T-cell (primary cell): ENCODE measurements around the gene ADARB2. TPM values are rescaled to one million over a fixed set of nuclear protein-coding genes. Genes with fewer than 3 reads are reported as not detected.

Source experiments
- ATAC-seq, 4 experiments: fragments of 200-7000 bp in 3 of 4; fragments of 150-1000 bp in 1 of 4; cut with Tn5 transposase; replicated peaks in 1 of 4; 1 replicate in 3 of 4; 2 replicates in 1 of 4; pipeline ENCODE4 v1.10.0; 2021; ENCODE audit warnings: moderate library complexity in 3 of 4, mild to moderate bottlenecking in 2 of 4, moderate number of reproducible peaks in 1 of 4
- CTCF ChIA-PET, 2 donors: fragments of 300-600 bp; sonication (Branson Sonifier 250); formaldehyde crosslinking; loops; one replicate each; lab custom pipeline; 2022; ENCODE audit warnings: antibody characterized with exemption in 2 of 2; lab: Charles Lee
- POLR2A ChIA-PET, 2 donors: fragments of 300-600 bp; sonication (Branson Sonifier 250); formaldehyde crosslinking; loops; one replicate each; lab custom pipeline; 2022; ENCODE audit warnings: antibody characterized with exemption in 2 of 2; lab: Charles Lee
- DNase-seq, 35 experiments: peaks; one replicate each; pipeline versions ENCODE4 v3.0.0 to v3.0.0-alpha.2; 2013 to 2023
- H3K27ac ChIP-seq: one replicate; pipeline ENCODE4 v1.5.1; 2013; ENCODE audit warnings: low read length
- H3K27me3 ChIP-seq, 2 experiments: replicated peaks in 1 of 2; 1 replicate in 1 of 2; 2 replicates in 1 of 2; pipeline versions ENCODE4 v1.6.1 to v1.7.0; 2013; ENCODE audit warnings: low read length in 1 of 2, mixed read lengths in 1 of 2; ENCODE audit not compliant: control insufficient read depth in 2 of 2, insufficient read depth in 2 of 2; ENCODE audit errors: extremely low read depth in 1 of 2
- H3K36me3 ChIP-seq, 2 donors: 1 replicate in 1 of 2; 2 replicates in 1 of 2; pipeline versions ENCODE4 v1.6.1 to v1.7.0; 2013; ENCODE audit warnings: low read length in 1 of 2; ENCODE audit not compliant: control insufficient read depth in 2 of 2, insufficient read depth in 1 of 2; ENCODE audit errors: extremely low read depth in 1 of 2
- H3K4me1 ChIP-seq, 2 experiments: 1 replicate in 1 of 2; 2 replicates in 1 of 2; pipeline versions ENCODE4 v1.6.1 to v1.7.0; 2013; ENCODE audit warnings: low read length in 2 of 2, mixed read lengths in 1 of 2; ENCODE audit not compliant: insufficient read depth in 2 of 2, control insufficient read depth in 1 of 2; ENCODE audit errors: extremely low read depth in 1 of 2
- H3K4me3 ChIP-seq, 2 donors: 1 replicate in 1 of 2; 2 replicates in 1 of 2; pipeline versions ENCODE4 v1.5.1 to v1.7.0; 2013; ENCODE audit warnings: mild to moderate bottlenecking in 2 of 2, low read length in 1 of 2, moderate library complexity in 1 of 2; ENCODE audit not compliant: control insufficient read depth in 1 of 2; ENCODE audit errors: extremely low read depth in 1 of 2
- H3K9me3 ChIP-seq: 2 replicates; pipeline ENCODE4 v1.7.0; 2013
- H3K27ac Mint-ChIP-seq, 2 donors: one replicate each; pipeline ENCODE4 v1.8.0; 2020 to 2021; ENCODE audit warnings: mild to moderate bottlenecking in 2 of 2, mixed read lengths in 2 of 2
- H3K27me3 Mint-ChIP-seq, 2 donors: one replicate each; pipeline ENCODE4 v1.8.0; 2021 to 2022; ENCODE audit warnings: mixed read lengths in 2 of 2
- H3K36me3 Mint-ChIP-seq: one replicate; pipeline ENCODE4 v1.8.0; 2021; ENCODE audit warnings: mixed read lengths
- H3K4me1 Mint-ChIP-seq, 3 donors: one replicate each; pipeline ENCODE4 v1.8.0; 2020 to 2022; ENCODE audit warnings: mixed read lengths in 3 of 3, mild to moderate bottlenecking in 1 of 3
- H3K4me3 Mint-ChIP-seq, 3 donors: one replicate each; pipeline ENCODE4 v1.8.0; 2020 to 2022; ENCODE audit warnings: mild to moderate bottlenecking in 3 of 3, mixed read lengths in 3 of 3, moderate library complexity in 3 of 3
- H3K9me3 Mint-ChIP-seq, 3 donors: one replicate each; pipeline ENCODE4 v1.8.0; 2020 to 2022; ENCODE audit warnings: mixed read lengths in 3 of 3
- WGBS: methylation state at CpG from one replicate; pipeline ENCODE4 v1.1.5; 2013; ENCODE audit warnings: missing lambda C conversion rate; ENCODE audit not compliant: insufficient coverage; 5-methylcytosine and 5-hydroxymethylcytosine counted together
- total RNA-seq, 35 experiments: library from RNA in 6 of 35; stranded (reverse) in 6 of 35; fragments of 120-200 nt in 1 of 35; gene quantifications; one replicate each; pipeline versions ENCODE4 v1.2.1 to v1.2.4 and lab custom pipeline; 2013 to 2026

Gene ADARB2
- total RNA-seq, 5 donors from 2014 or later (not counting 1 experiment from before 2014, with no cell fraction given): 0.07 to 4.0 (median 0.41) TPM

- no peaks in the 10 kb centered on the region for H3K9me3 Mint-ChIP-seq
- POLR2A ChIA-PET: no interaction called here
- CTCF ChIA-PET: no interaction called here
- no peak overlapping the region for H3K4me3 ChIP-seq
- no peak overlapping the region for H3K4me3 Mint-ChIP-seq
- peaks cover 0 to 20% of the 10 kb centered on the region in 2 experiments for H3K27me3 ChIP-seq
- peaks cover 0 to 23% of the 10 kb centered on the region in 2 donors for H3K27me3 Mint-ChIP-seq
- no peaks in the 10 kb centered on the region for H3K4me1 ChIP-seq
- no peaks in the 10 kb centered on the region for H3K9me3 ChIP-seq
- no peak overlapping the region for H3K27ac ChIP-seq
- peaks cover 0 to 2% (median 0%) of the 10 kb centered on the region in 3 donors for H3K4me1 Mint-ChIP-seq
- H3K36me3 ChIP-seq: no peaks in the 10 kb centered on the region
- H3K36me3 Mint-ChIP-seq: no peaks in the 10 kb centered on the region
- 80% methylated on average over 7 of the region's 9 CpGs for WGBS
- ATAC-seq (no peak), DNase-seq (no peak)
- H3K27ac Mint-ChIP-seq: no peak overlapping the region
These were observed 93.5 kb downstream of the ADARB2 start for GRCh38 chr10:1643908-1644179.

GRCh38 chr10:1643161-1643907 lies 94.0 kb downstream of the ADARB2 start:
- ATAC-seq (no peak), DNase-seq (no peak)
- H3K27me3 ChIP-seq: peaks cover 0 to 18% of the 10 kb centered on the region in 2 experiments
- H3K36me3 Mint-ChIP-seq: no peaks in the 10 kb centered on the region
- H3K4me1 Mint-ChIP-seq: peaks cover 0 to 2% (median 0%) of the 10 kb centered on the region in 3 donors
- no peaks in the 10 kb centered on the region for H3K4me1 ChIP-seq
- no peaks in the 10 kb centered on the region for H3K36me3 ChIP-seq
- WGBS: 44% methylated on average over 5 of the region's 11 CpGs
- ChIA-PET POLR2A (no interaction called here), CTCF (no interaction called here)
- no peaks in the 10 kb centered on the region for H3K9me3 Mint-ChIP-seq
- H3K4me3 ChIP-seq: no peak overlapping the region
- H3K27ac ChIP-seq: no peak overlapping the region
- no peaks in the 10 kb centered on the region for H3K9me3 ChIP-seq
- peaks cover 0 to 23% of the 10 kb centered on the region in 2 donors for H3K27me3 Mint-ChIP-seq
- H3K4me3 Mint-ChIP-seq: no peak overlapping the region
- no peak overlapping the region for H3K27ac Mint-ChIP-seq

- 69% methylated on average over 2 of the region's 8 CpGs for whole genome bisulfite sequencing
- H3K4me1 ChIP-seq: no peaks in the 10 kb centered on the region
- ChIA-PET CTCF (no interaction called here), POLR2A (no interaction called here)
- no peak overlapping the region for H3K4me3 ChIP-seq
- no peak for DNase-seq
- H3K27me3 ChIP-seq: peaks cover 0 to 18% of the 10 kb centered on the region in 2 experiments
- H3K4me3 Mint-ChIP-seq: no peak overlapping the region
- H3K9me3 ChIP-seq: no peaks in the 10 kb centered on the region
- H3K27me3 Mint-ChIP-seq: peaks cover 0 to 23% of the 10 kb centered on the region in 2 donors
- no peak overlapping the region for H3K27ac Mint-ChIP-seq
- peaks cover 0 to 2% (median 0%) of the 10 kb centered on the region in 3 donors for H3K4me1 Mint-ChIP-seq
- ATAC-seq: no peak
- H3K9me3 Mint-ChIP-seq: no peaks in the 10 kb centered on the region
- H3K36me3 ChIP-seq: no peaks in the 10 kb centered on the region
- no peaks in the 10 kb centered on the region for H3K36me3 Mint-ChIP-seq
- no peak overlapping the region for H3K27ac ChIP-seq
These were observed 94.6 kb downstream of the ADARB2 start for GRCh38 chr10:1642600-1643160.

- Histone ChIP-seq H3K4me3 (no peak overlapping the region), H3K27me3 (peaks cover 0 to 18% of the 10 kb centered on the region in 2 experiments), H3K36me3 (no peaks in the 10 kb centered on the region), H3K27ac (no peak overlapping the region), H3K4me1 (no peaks in the 10 kb centered on the region), H3K9me3 (no peaks in the 10 kb centered on the region)
- Mint-ChIP-seq H3K4me1 (peaks cover 0 to 2% (median 0%) of the 10 kb centered on the region in 3 donors), H3K27ac (no peak overlapping the region), H3K36me3 (no peaks in the 10 kb centered on the region), H3K4me3 (no peak overlapping the region), H3K27me3 (peaks cover 0 to 23% of the 10 kb centered on the region in 2 donors), H3K9me3 (no peaks in the 10 kb centered on the region)
- no peak for ATAC-seq
- ChIA-PET POLR2A (no interaction called here), CTCF (no interaction called here)
- DNase-seq: no peak
- WGBS: no CpG with 5 or more reads among the region's 7 CpGs
These were observed 95.9 kb downstream of the ADARB2 start for GRCh38 chr10:1641402-1641801.

GRCh38 chr10:1638889-1639419 lies 98.4 kb downstream of the ADARB2 start:
- H3K4me1 Mint-ChIP-seq: peaks cover 0 to 2% (median 0%) of the 10 kb centered on the region in 3 donors
- H3K36me3 ChIP-seq: no peaks in the 10 kb centered on the region
- H3K9me3 Mint-ChIP-seq: no peaks in the 10 kb centered on the region
- H3K27me3 ChIP-seq: peaks cover 0 to 28% of the 10 kb centered on the region in 2 experiments
- ATAC-seq (no peak), DNase-seq (no peak)
- H3K27me3 Mint-ChIP-seq: peaks cover 9 to 25% of the 10 kb centered on the region in 2 donors
- POLR2A ChIA-PET: no interaction called here
- CTCF ChIA-PET: no interaction called here
- H3K4me1 ChIP-seq: no peaks in the 10 kb centered on the region
- H3K27ac ChIP-seq: no peak overlapping the region
- no peaks in the 10 kb centered on the region for H3K9me3 ChIP-seq
- no peak overlapping the region for H3K4me3 ChIP-seq
- 85% methylated on average over 7 of the region's 7 CpGs for WGBS
- no peaks in the 10 kb centered on the region for H3K36me3 Mint-ChIP-seq
- H3K27ac Mint-ChIP-seq: no peak overlapping the region
- H3K4me3 Mint-ChIP-seq: no peak overlapping the region

GRCh38 chr10:1635340-1635739 lies 102.0 kb downstream of the ADARB2 start:
- H3K4me3 ChIP-seq: no peak overlapping the region
- ATAC-seq (no peak), DNase-seq (no peak)
- no peaks in the 10 kb centered on the region for H3K4me1 ChIP-seq
- 65% methylated on average over 11 of the region's 11 CpGs for WGBS
- H3K4me1 Mint-ChIP-seq: peaks cover 0 to 6% (median 0%) of the 10 kb centered on the region in 3 donors
- H3K36me3 ChIP-seq: no peaks in the 10 kb centered on the region
- H3K27me3 ChIP-seq: peaks cover 0 to 34% of the 10 kb centered on the region in 2 experiments
- H3K27ac ChIP-seq: no peak overlapping the region
- H3K9me3 Mint-ChIP-seq: no peaks in the 10 kb centered on the region
- CTCF ChIA-PET: no interaction called here
- H3K4me3 Mint-ChIP-seq: no peak overlapping the region
- peaks cover 14 to 24% of the 10 kb centered on the region in 2 donors for H3K27me3 Mint-ChIP-seq
- POLR2A ChIA-PET: no interaction called here
- no peak overlapping the region for H3K27ac Mint-ChIP-seq
- H3K9me3 ChIP-seq: no peaks in the 10 kb centered on the region
- no peaks in the 10 kb centered on the region for H3K36me3 Mint-ChIP-seq
